Activated CD4-positive, alpha-beta T cell treated with anti-CD3 and anti-CD28 coated beads, Interleukin-2, amount 10 ng/mL, durations not matched to agents 7 days and 5 days (primary cell): ENCODE data around the gene FPGT. TPM values are rescaled to one million over a fixed set of nuclear protein-coding genes. Genes with fewer than 3 reads are reported as not detected.
A peak's percentile ranks its signal among the peaks of the same experiment; 100 is the strongest.
"Not testable (repeated sequence)": the region's sequence is repeated elsewhere in the genome, so short reads cannot be mapped to it uniquely, and the experiment has no call there.

Experiments
- CTCF ChIA-PET: fragments of 350-600 bp; sonication (Branson Sonifier 250); formaldehyde crosslinking; loops from one replicate; lab custom pipeline; 2021; ENCODE audit warnings: antibody characterized with exemption; lab: Charles Lee
- POLR2A ChIA-PET: fragments of 350-600 bp; sonication (Branson Sonifier 250); formaldehyde crosslinking; loops from one replicate; lab custom pipeline; 2021; ENCODE audit warnings: antibody characterized with exemption; lab: Charles Lee
- DNase-seq: peaks from one replicate; pipeline ENCODE4 v3.0.0-alpha.2; 2020
- H3K27ac Mint-ChIP-seq: one replicate; pipeline ENCODE4 v1.8.0; 2021; ENCODE audit warnings: mild to moderate bottlenecking, moderate library complexity, mixed read lengths
- H3K27me3 Mint-ChIP-seq: one replicate; pipeline ENCODE4 v1.8.0; 2021; ENCODE audit warnings: mixed read lengths
- H3K36me3 Mint-ChIP-seq: one replicate; pipeline ENCODE4 v1.8.0; 2021; ENCODE audit warnings: low read depth, mixed read lengths
- H3K4me1 Mint-ChIP-seq: one replicate; pipeline ENCODE4 v1.8.0; 2021; ENCODE audit warnings: mixed read lengths
- H3K4me3 Mint-ChIP-seq: one replicate; pipeline ENCODE4 v1.8.0; 2021; ENCODE audit warnings: mild to moderate bottlenecking, moderate library complexity, mixed read lengths
- H3K9me3 Mint-ChIP-seq: one replicate; pipeline ENCODE4 v1.8.0; 2021; ENCODE audit warnings: mixed read lengths
- total RNA-seq, 2 experiments: library from RNA; stranded (reverse); gene quantifications; one replicate each; pipeline ENCODE4 v1.2.3, GENCODE V29; 2021

The FPGT gene
- total RNA-seq: 10 to 100 TPM in 1 of 2 experiments, 1 to 10 TPM in 1; 8.3 to 11.1 TPM

DNA sequence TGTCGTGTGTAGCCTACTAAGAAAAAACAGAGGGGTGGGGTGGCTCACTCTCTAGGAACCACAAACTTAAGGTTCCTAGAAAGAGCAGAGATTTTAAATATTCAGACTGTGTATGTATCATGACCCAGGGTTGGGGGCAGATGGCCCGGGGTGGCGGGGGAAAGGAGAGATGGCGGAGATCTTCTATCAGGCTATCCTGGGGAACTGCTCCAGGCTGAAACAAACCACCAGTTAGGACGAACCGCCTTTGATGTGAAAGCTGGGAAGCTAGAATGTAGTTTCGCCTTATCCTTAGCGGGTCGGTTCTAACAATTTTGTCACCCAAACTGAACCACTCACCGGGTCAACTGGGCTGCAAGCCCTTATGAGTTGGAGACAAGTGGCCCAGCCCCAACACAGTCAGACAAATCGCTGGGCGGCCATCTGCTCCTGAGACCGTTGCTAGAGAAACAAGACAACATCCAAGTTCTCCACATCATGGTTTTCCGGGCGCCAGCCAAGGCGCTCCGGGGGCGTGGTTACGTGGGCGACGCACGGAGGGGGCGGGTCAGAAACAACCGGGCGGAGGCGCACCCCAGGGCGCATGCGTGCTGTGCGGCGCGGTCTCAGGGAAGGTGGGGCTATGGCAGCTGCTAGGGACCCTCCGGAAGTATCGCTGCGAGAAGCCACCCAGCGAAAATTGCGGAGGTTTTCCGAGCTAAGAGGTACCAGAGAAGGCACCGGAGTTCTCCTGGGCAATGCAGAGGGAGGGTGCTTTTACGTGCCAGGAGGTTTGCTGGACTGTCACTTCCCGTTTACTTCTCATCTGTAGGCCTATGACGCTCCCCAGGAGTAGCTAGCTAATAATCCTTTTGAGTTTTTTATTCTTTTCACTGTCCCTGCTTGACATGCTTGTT, at the start of gene FPGT, which contains the start of gene LRRIQ3:
TSS of gene FPGT (plus strand) at position 586 of the 896 bp plus-strand sequence. CDS start at position 623, 37 bp downstream.
TSS of gene LRRIQ3 (minus strand) at position 520 of the 896 bp plus-strand sequence. CDS start 14,492 bp downstream, outside the sequence.
- Mint-ChIP-seq H3K4me3 (peak within 1 kb of the TSS; percentile 97), H3K4me1 (peaks cover 27% of the 10 kb centered on the region), H3K27ac (peak within 1 kb of the TSS; percentile 98), H3K9me3 (no peaks in the 10 kb centered on the region), H3K36me3 (peaks cover 9% of the 10 kb centered on the region), H3K27me3 (peaks cover 1% of the 10 kb centered on the region)
- DNase-seq: peak; percentile 95
- CTCF ChIA-PET: no interaction called here
- POLR2A ChIA-PET: no interaction called here

GRCh38 chr1:74160046-74160445, 38.0 kb upstream of the FPGT start:
- no peaks in the 10 kb centered on the region for H3K36me3 Mint-ChIP-seq
- H3K27ac Mint-ChIP-seq: no peak overlapping the region
- no peaks in the 10 kb centered on the region for H3K4me1 Mint-ChIP-seq
- no peak overlapping the region for H3K4me3 Mint-ChIP-seq
- no peak for DNase-seq
- H3K27me3 Mint-ChIP-seq: no peaks in the 10 kb centered on the region
- CTCF ChIA-PET: no interaction called here
- no peaks in the 10 kb centered on the region for H3K9me3 Mint-ChIP-seq
- POLR2A ChIA-PET: no interaction called here

DNA sequence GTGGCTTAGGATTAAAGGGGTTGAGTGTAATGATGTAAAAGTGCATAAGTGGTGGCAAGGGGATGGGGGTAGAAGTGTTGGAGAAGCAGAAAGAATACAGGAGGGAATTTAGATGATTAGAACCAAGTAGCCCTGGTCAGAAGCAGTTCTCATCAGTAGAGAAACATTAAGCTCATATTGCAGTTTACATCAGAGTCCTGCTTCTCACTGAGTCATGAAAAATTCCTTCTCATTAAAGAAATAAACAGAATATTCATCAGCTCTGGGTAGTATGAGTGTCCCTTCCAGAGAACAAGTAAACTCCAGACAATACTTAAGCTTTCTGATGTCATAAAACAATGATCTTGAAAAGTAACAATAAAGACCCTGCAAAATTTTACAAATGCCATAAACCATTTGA, 36.5 kb upstream of the FPGT start:
- Mint-ChIP-seq H3K9me3 (no peaks in the 10 kb centered on the region), H3K4me3 (no peak overlapping the region), H3K27ac (no peak overlapping the region), H3K27me3 (no peaks in the 10 kb centered on the region), H3K4me1 (no peaks in the 10 kb centered on the region), H3K36me3 (no peaks in the 10 kb centered on the region)
- ChIA-PET POLR2A (no interaction called here), CTCF (no interaction called here)
- no peak for DNase-seq

- H3K27me3 Mint-ChIP-seq: no peaks in the 10 kb centered on the region
- no peak overlapping the region for H3K27ac Mint-ChIP-seq
- CTCF ChIA-PET: no interaction called here
- no peaks in the 10 kb centered on the region for H3K36me3 Mint-ChIP-seq
- H3K4me3 Mint-ChIP-seq: no peak overlapping the region
- DNase-seq: no peak
- H3K9me3 Mint-ChIP-seq: no peaks in the 10 kb centered on the region
- POLR2A ChIA-PET: no interaction called here
- H3K4me1 Mint-ChIP-seq: no peaks in the 10 kb centered on the region
These were observed 35.7 kb upstream of the FPGT start for GRCh38 chr1:74162333-74162732.

DNA sequence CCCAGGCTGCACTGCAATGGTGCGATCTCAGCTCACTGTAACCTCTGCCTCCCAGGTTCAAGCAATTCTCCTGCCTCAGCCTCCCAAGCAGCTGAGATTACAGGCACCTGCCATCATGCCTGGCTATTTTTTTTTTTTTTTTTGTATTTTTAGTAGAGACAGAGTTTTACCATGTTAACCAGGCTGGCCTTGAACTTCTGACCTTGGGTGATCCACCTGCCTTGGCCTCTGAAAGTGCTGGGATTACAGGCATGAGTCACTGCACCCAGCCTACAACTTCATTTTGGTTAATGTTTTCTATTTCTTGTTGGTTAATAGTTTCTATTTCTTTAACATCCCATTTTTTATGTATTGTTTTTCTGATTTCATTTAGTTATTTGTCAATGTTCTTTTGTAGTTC, 23.6 kb upstream of the FPGT start:
- H3K36me3 Mint-ChIP-seq, H3K4me1 Mint-ChIP-seq, POLR2A ChIA-PET, DNase-seq, H3K27me3 Mint-ChIP-seq, CTCF ChIA-PET, H3K4me3 Mint-ChIP-seq, H3K27ac Mint-ChIP-seq: not testable (repeated sequence)
- peaks cover 13% of the 10 kb centered on the region for H3K9me3 Mint-ChIP-seq

DNA sequence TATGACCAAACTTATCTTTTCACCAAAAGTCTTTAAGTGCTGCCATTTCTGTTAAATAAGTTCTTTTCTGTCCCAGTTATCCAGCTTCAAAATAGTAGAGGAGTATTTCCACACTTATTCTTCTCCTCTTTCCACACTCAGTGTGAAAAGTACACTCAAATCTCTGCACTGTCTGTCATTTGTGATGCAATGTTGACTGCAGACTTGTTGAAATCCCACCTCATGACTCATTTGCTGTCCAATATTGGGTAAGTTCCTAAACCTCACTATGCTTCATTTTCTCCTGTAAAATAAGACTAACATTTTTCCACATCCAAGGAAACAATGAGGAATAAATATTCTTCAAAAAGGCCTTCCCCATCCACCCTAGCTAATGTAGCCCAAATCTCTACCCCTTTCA, 17.6 kb upstream of the FPGT start:
- CTCF ChIA-PET: no interaction called here
- Mint-ChIP-seq H3K9me3 (peaks cover under 1% of the 10 kb centered on the region), H3K36me3 (no peaks in the 10 kb centered on the region), H3K27me3 (no peaks in the 10 kb centered on the region), H3K4me3 (no peak overlapping the region), H3K4me1 (no peaks in the 10 kb centered on the region), H3K27ac (no peak overlapping the region)
- POLR2A ChIA-PET: no interaction called here
- DNase-seq: no peak

DNA sequence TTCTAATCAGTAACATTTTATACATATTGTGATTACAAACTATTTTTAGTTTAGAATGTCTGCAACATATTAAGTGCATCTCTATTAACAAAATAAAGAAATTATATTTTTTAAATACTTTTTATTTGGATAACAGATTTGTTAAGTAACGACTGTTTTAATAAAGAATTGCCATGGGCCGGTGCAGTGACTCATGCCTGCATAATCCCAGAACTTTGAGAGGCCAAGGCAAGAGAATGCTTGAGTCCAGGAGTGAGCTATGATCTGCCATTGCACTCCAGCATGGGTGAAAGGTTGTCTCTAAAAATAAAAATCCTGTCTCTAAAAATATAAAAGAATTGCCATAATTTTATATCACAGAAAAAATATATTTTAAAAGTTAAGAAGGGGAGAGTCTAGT, 4.1 kb upstream of the FPGT start:
- peaks cover 1% of the 10 kb centered on the region for H3K27me3 Mint-ChIP-seq
- ChIA-PET CTCF (no interaction called here), POLR2A (no interaction called here)
- H3K4me1 Mint-ChIP-seq: peaks cover 17% of the 10 kb centered on the region
- H3K36me3 Mint-ChIP-seq: peaks cover 5% of the 10 kb centered on the region
- no peak overlapping the region for H3K27ac Mint-ChIP-seq
- no peak overlapping the region for H3K4me3 Mint-ChIP-seq
- H3K9me3 Mint-ChIP-seq: no peaks in the 10 kb centered on the region
- no peak for DNase-seq

GRCh38 chr1:74195339-74195738, 2.7 kb upstream of the FPGT start:
- no peak overlapping the region for H3K4me3 Mint-ChIP-seq
- H3K36me3 Mint-ChIP-seq: peaks cover 9% of the 10 kb centered on the region
- H3K4me1 Mint-ChIP-seq: peaks cover 27% of the 10 kb centered on the region
- H3K9me3 Mint-ChIP-seq: no peaks in the 10 kb centered on the region
- H3K27ac Mint-ChIP-seq: no peak overlapping the region
- no peak for DNase-seq
- POLR2A ChIA-PET: no interaction called here
- CTCF ChIA-PET: no interaction called here
- H3K27me3 Mint-ChIP-seq: peaks cover 1% of the 10 kb centered on the region

- CTCF ChIA-PET: no interaction called here
- H3K9me3 Mint-ChIP-seq: no peaks in the 10 kb centered on the region
- POLR2A ChIA-PET: no interaction called here
These were observed 787 bp upstream of the FPGT start for GRCh38 chr1:74197255-74197654.

DNA sequence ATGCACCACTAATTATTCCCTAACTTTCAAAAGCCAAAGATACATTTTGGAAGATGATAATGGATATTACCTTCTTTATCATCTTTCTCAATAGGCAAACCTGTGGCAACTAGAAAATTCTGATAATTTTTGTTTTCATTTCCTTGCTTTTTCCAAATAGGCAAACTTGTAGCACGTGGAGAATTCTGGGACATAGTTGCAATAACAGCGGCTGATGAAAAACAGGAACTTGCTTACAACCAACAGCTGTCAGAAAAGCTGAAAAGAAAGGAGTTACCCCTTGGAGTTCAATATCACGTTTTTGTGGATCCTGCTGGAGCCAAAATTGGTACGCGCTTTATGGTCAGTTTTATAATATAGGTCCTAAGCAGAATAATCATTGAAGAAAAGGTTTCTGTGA, 1.5 kb downstream of the FPGT start:
- peaks cover 27% of the 10 kb centered on the region for H3K4me1 Mint-ChIP-seq
- DNase-seq: no peak
- H3K9me3 Mint-ChIP-seq: no peaks in the 10 kb centered on the region
- peak overlapping the region; percentile 98 for H3K27ac Mint-ChIP-seq
- CTCF ChIA-PET: no interaction called here
- H3K36me3 Mint-ChIP-seq: peaks cover 11% of the 10 kb centered on the region
- peak overlapping the region; percentile 97 for H3K4me3 Mint-ChIP-seq
- peaks cover 1% of the 10 kb centered on the region for H3K27me3 Mint-ChIP-seq
- POLR2A ChIA-PET: no interaction called here

More at GRCh38 chr1:74197255-74197654, 787 bp upstream of the FPGT start:
- H3K36me3 Mint-ChIP-seq: peaks cover 9% of the 10 kb centered on the region
- H3K4me1 Mint-ChIP-seq: peaks cover 27% of the 10 kb centered on the region
- H3K4me3 Mint-ChIP-seq: peak overlapping the region; percentile 97
- no peak for DNase-seq
- H3K27me3 Mint-ChIP-seq: peaks cover 1% of the 10 kb centered on the region
- peak overlapping the region; percentile 98 for H3K27ac Mint-ChIP-seq

GRCh38 chr1:74205266-74205665, 7.2 kb downstream of the FPGT start:
- no peaks in the 10 kb centered on the region for H3K9me3 Mint-ChIP-seq
- no peak for DNase-seq
- H3K4me3 Mint-ChIP-seq: no peak overlapping the region
- CTCF ChIA-PET: no interaction called here
- H3K27ac Mint-ChIP-seq: no peak overlapping the region
- H3K27me3 Mint-ChIP-seq: no peaks in the 10 kb centered on the region
- peaks cover under 1% of the 10 kb centered on the region for H3K4me1 Mint-ChIP-seq
- peaks cover 5% of the 10 kb centered on the region for H3K36me3 Mint-ChIP-seq
- POLR2A ChIA-PET: no interaction called here

DNA sequence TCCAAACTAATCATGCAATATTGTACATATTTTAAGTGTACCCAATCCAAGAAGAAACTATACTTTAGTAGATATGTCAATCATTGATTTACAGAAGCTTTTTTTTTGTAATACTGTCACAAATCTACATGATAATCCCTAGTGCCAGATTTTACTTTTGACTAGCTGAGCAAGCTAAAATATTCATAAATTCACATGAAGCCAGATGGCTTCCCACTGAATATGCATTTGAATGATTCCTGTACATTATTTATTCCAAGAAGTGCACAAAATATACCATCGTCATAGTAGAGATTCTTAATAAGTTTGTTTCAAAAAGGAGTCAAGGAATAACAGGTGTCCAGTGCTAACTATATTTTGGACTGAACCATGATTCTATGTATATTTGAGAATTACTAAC, 17.2 kb downstream of the FPGT start:
- Mint-ChIP-seq H3K4me1 (no peaks in the 10 kb centered on the region), H3K27me3 (no peaks in the 10 kb centered on the region), H3K36me3 (no peaks in the 10 kb centered on the region), H3K4me3 (no peak overlapping the region), H3K27ac (no peak overlapping the region), H3K9me3 (no peaks in the 10 kb centered on the region)
- ChIA-PET CTCF (no interaction called here), POLR2A (no interaction called here)
- DNase-seq: no peak

- Mint-ChIP-seq H3K36me3 (no peaks in the 10 kb centered on the region), H3K4me1 (no peaks in the 10 kb centered on the region), H3K27ac (no peak overlapping the region), H3K9me3 (peaks cover 4% of the 10 kb centered on the region), H3K4me3 (no peak overlapping the region), H3K27me3 (no peaks in the 10 kb centered on the region)
- ChIA-PET CTCF (no interaction called here), POLR2A (no interaction called here)
- no peak for DNase-seq
These were observed 24.7 kb downstream of the FPGT start for GRCh38 chr1:74222701-74223100.
